Spleen (tissue), 11 donors: ENCODE measurements around the gene OR2A12. TPM values are rescaled to one million over a fixed set of nuclear protein-coding genes. Genes with fewer than 3 reads are reported as not detected.

Experiments used
- DNase-seq: peaks from one replicate; pipeline ENCODE4 v3.0.0-alpha.2; 2020
- H3K27ac ChIP-seq, 8 donors: fragments of 200-600 bp; sonication (generic) in 7 of 8; 1 replicate in 4 of 8; 2 replicates in 4 of 8; pipeline versions ENCODE4 v1.5.0 to v1.8.0; 2016 to 2021; ENCODE audit warnings: inconsistent platforms in 4 of 8, mild to moderate bottlenecking in 4 of 8, moderate library complexity in 1 of 8
- H3K27me3 ChIP-seq, 7 donors: fragments of 200-600 bp; sonication (generic) in 6 of 7; replicated peaks in 1 of 7; 1 replicate in 4 of 7; 2 replicates in 3 of 7; pipeline versions ENCODE4 v1.5.0 to v1.8.0; 2016 to 2021; ENCODE audit warnings: inconsistent platforms in 3 of 7, mild to moderate bottlenecking in 1 of 7
- H3K36me3 ChIP-seq, 6 donors: fragments of 200-600 bp; sonication (generic) in 5 of 6; 1 replicate in 4 of 6; 2 replicates in 2 of 6; pipeline versions ENCODE4 v1.5.0 to v1.8.0; 2016 to 2021; ENCODE audit warnings: inconsistent platforms in 2 of 6
- H3K4me1 ChIP-seq, 6 donors: fragments of 200-600 bp; sonication (generic) in 5 of 6; 1 replicate in 3 of 6; 2 replicates in 3 of 6; pipeline versions ENCODE4 v1.5.0 to v1.8.0; 2016 to 2021; ENCODE audit warnings: inconsistent platforms in 3 of 6
- H3K4me3 ChIP-seq, 8 donors: fragments of 200-600 bp; sonication (generic) in 7 of 8; 1 replicate in 4 of 8; 2 replicates in 4 of 8; pipeline versions ENCODE4 v1.5.0 to v1.8.0; 2016 to 2021; ENCODE audit warnings: inconsistent platforms in 4 of 8, mild to moderate bottlenecking in 4 of 8, moderate library complexity in 2 of 8
- H3K9me3 ChIP-seq, 8 donors: fragments of 200-600 bp; sonication (generic) in 7 of 8; 1 replicate in 4 of 8; 2 replicates in 4 of 8; pipeline versions ENCODE4 v1.5.0 to v1.8.0; 2016 to 2021; ENCODE audit warnings: inconsistent platforms in 4 of 8
- CTCF ChIP-seq, 11 experiments: fragments of 200-600 bp in 7 of 11; fragments of 450-650 bp in 4 of 11; sonication (generic) in 4 of 11; IDR thresholded peaks in 8 of 11; conservative IDR thresholded peaks in 3 of 11; 1 replicate in 7 of 11; 2 replicates in 4 of 11; pipeline versions ENCODE4 v1.4.0 to v1.8.0; 2016 to 2021; ENCODE audit warnings: antibody characterized with exemption in 11 of 11, inconsistent platforms in 4 of 11, mild to moderate bottlenecking in 1 of 11
- POLR2A ChIP-seq, 3 donors: fragments of 450-650 bp; IDR thresholded peaks; one replicate each; pipeline ENCODE4 v1.5.1; 2017; ENCODE audit warnings: antibody characterized with exemption in 3 of 3, mild to moderate bottlenecking in 1 of 3
- POLR2AphosphoS5 ChIP-seq, 3 donors: sonication (generic); formaldehyde crosslinking; IDR thresholded peaks; one replicate each; pipeline ENCODE4 v1.5.1; 2017; ENCODE audit warnings: antibody characterized with exemption in 3 of 3
- WGBS, 5 donors: extraction: QIAGEN DNeasy Blood & Tissue Kit in 3 of 5; methylation state at CpG; one replicate each; pipeline versions ENCODE4 v1.1.5 to v1.1.7; 2013 to 2018; 5-methylcytosine and 5-hydroxymethylcytosine counted together
- intact Hi-C: fragments of 100-400 bp; cut with DNase I; formaldehyde crosslinking; loops from one replicate; pipeline ENCODE4 v1.15.0; 2023; ENCODE audit warnings: low total_unique reads
- polyA plus RNA-seq, 3 donors: library from polyadenylated mRNA; stranded (reverse); fragments of 200-250 nt; gene quantifications; one replicate each; pipeline ENCODE4 v1.2.1, GENCODE V29; 2013
- total RNA-seq, 7 donors: library from RNA; depleted of rRNA in 3 of 7; stranded (reverse); fragments of >200 nt in 3 of 7; fragmentation: NEBNext Ultra II Directional in 4 of 7; extraction: Animal tissue kit (Norgen Biotek cat#: 25700) in 4 of 7; gene quantifications; one replicate each; pipeline versions ENCODE4 v1.1.0 to v1.2.1, GENCODE V29; 2016 to 2021
- donor health status: healthy with polysubstance abuse.
- donor health status: DM: no; HTN: no; CAD: no; lungs with moderate emphysema.
- donor health status: DM: no; HTN: no; CAD: no.
- donor health status: Bipolar disorder and iron deficiency.
- donor health status: healthy.
- donor health status: DM: no; HTN: no; CAD: no.
- donor health status: DM: yes; HTN: yes; CAD: no.

Gene OR2A12
- total and polyA plus RNA-seq, 10 donors: not detected

DNA sequence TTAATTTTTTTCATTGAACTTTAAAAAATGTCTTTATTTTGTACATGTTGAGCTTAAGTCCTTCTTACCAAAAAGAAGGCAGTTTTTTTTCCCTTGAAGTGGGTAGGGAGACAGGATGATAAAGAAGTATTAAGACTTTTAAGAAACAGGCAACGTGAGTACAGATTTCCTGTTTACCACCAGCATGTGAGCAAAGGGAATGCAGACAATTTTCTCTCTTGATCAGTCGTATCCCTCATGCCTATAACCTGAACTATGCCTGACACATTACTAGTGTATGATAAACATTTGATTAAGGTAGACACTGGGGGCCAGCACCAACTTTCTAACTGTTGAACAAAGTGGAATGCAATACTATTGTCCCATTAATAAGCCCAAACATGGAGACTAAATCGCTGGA, 14.5 kb downstream of the OR2A12 start:
- no peak for TF ChIP-seq POLR2A (IDR thresholded peaks at IDR 0.05)
- TF ChIP-seq CTCF (IDR thresholded peaks at IDR 0.05 in 8 of 11, conservative IDR thresholded peaks at IDR 0.05 in 3 of 11): no peak
- TF ChIP-seq POLR2AphosphoS5 (IDR thresholded peaks at IDR 0.05): no peak
- intact Hi-C loops: no loop called here
- DNase-seq: no peak
- H3K4me3 ChIP-seq: no peak overlapping the region
- H3K4me1 ChIP-seq: no peaks in the 10 kb centered on the region
- no peaks in the 10 kb centered on the region for H3K36me3 ChIP-seq
- WGBS, 5 donors: 28 to 38% (median 32%) methylated on average over 3 of the region's 3 CpGs
- no peaks in the 10 kb centered on the region for H3K9me3 ChIP-seq
- no peak overlapping the region for H3K27ac ChIP-seq
- H3K27me3 ChIP-seq: peaks cover 0 to 7% (median 0%) of the 10 kb centered on the region in 7 donors

- DNase-seq: no peak
- H3K36me3 ChIP-seq: no peaks in the 10 kb centered on the region
- H3K9me3 ChIP-seq: no peaks in the 10 kb centered on the region
- no peaks in the 10 kb centered on the region for H3K4me1 ChIP-seq
- H3K27me3 ChIP-seq: no peaks in the 10 kb centered on the region
- no peak overlapping the region for H3K27ac ChIP-seq
- intact Hi-C loops: no loop called here
- no peak for TF ChIP-seq POLR2AphosphoS5 (IDR thresholded peaks at IDR 0.05)
- no peak overlapping the region for H3K4me3 ChIP-seq
These were observed 16.0 kb downstream of the OR2A12 start for GRCh38 chr7:144102041-144102440.

DNA sequence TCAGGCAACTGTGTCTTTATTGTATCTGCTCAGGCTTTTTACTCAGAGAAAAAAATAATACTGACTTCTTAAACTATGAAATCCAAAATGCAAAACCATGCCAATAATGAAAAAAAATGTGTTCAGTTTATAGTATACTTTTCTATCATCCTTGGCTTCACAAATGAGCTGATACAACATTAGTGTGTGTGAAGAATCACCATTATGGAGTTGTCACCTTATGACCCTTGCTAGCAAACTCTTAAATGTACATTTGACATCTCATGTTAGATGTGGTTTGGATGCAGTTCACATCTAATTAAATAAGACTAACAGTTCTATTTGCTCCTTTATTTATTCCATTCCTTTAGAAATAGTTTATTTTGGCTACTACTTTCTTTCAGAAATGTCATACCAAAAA, 19.1 kb downstream of the OR2A12 start:
- DNase-seq: no peak
- Histone ChIP-seq H3K27me3 (no peaks in the 10 kb centered on the region), H3K4me1 (no peaks in the 10 kb centered on the region), H3K4me3 (no peak overlapping the region), H3K9me3 (no peaks in the 10 kb centered on the region), H3K27ac (no peak overlapping the region), H3K36me3 (no peaks in the 10 kb centered on the region)
- no peak for TF ChIP-seq CTCF (IDR thresholded peaks at IDR 0.05 in 8 of 11, conservative IDR thresholded peaks at IDR 0.05 in 3 of 11)
- TF ChIP-seq POLR2A (IDR thresholded peaks at IDR 0.05): no peak
- TF ChIP-seq POLR2AphosphoS5 (IDR thresholded peaks at IDR 0.05): no peak
- intact Hi-C loops: no loop called here

- H3K4me3 ChIP-seq: no peak within 1 kb of the TSS
- TF ChIP-seq POLR2A (IDR thresholded peaks at IDR 0.05) (no peak), CTCF (IDR thresholded peaks at IDR 0.05 in 8 of 11, conservative IDR thresholded peaks at IDR 0.05 in 3 of 11) (no peak), POLR2AphosphoS5 (IDR thresholded peaks at IDR 0.05) (no peak)
- intact Hi-C loops: no loop called here
- no peaks in the 10 kb centered on the region for H3K9me3 ChIP-seq
- H3K4me1 ChIP-seq: no peaks in the 10 kb centered on the region
- no peak for DNase-seq
- no peaks in the 10 kb centered on the region for H3K36me3 ChIP-seq
- no peaks in the 10 kb centered on the region for H3K27me3 ChIP-seq
- no peak within 1 kb of the TSS for H3K27ac ChIP-seq
- 88 to 95% (median 93%) methylated on average over 2 of the region's 2 CpGs for WGBS, 5 donors
These were observed 23.2 kb downstream of the OR2A12 start, which contains the start of gene OR2A2 for GRCh38 chr7:144109283-144109682. OR2A2 (plus strand) TSS chr7:144109583; CDS start chr7:144109583, 0 bp downstream.

- 74 to 83% (median 80%) methylated on average over 5 of the region's 5 CpGs for WGBS, 5 donors
- intact Hi-C loops: no loop called here
- TF ChIP-seq POLR2A (IDR thresholded peaks at IDR 0.05) (no peak), POLR2AphosphoS5 (IDR thresholded peaks at IDR 0.05) (no peak), CTCF (IDR thresholded peaks at IDR 0.05 in 8 of 11, conservative IDR thresholded peaks at IDR 0.05 in 3 of 11) (no peak)
These were observed 24.2 kb downstream of the OR2A12 start for GRCh38 chr7:144110272-144110671.

More at GRCh38 chr7:144110272-144110671, 24.2 kb downstream of the OR2A12 start:
- Histone ChIP-seq H3K9me3 (no peaks in the 10 kb centered on the region), H3K4me1 (no peaks in the 10 kb centered on the region), H3K27ac (no peak overlapping the region), H3K27me3 (no peaks in the 10 kb centered on the region), H3K4me3 (no peak overlapping the region), H3K36me3 (no peaks in the 10 kb centered on the region)
- DNase-seq: no peak
